Measurements from ENCODE around the gene NEDD8.

GRCh38 chr14:24277071-24277470 is 44.9 kb upstream of the NEDD8 start:
- TF ChIP-seq CTCF (IDR thresholded peaks at IDR 0.05; ENCODE audit: insufficient read depth, low read length, poor library complexity, severe bottlenecking) = no peak
- no peak for TF ChIP-seq EZH2phosphoT487 (conservative IDR thresholded peaks at IDR 0.05; ENCODE audit: low read length)

Measured in SU-DHL-6 (cell line).